Neural cell (in vitro differentiated cells): ENCODE data around the gene SRP9.

ENCODE experiments used
- EP300 ChIP-seq: fragments of 450-650 bp; conservative IDR thresholded peaks from 2 replicates; pipeline ENCODE4 v1.6.1; 2014; ENCODE audit warnings: antibody characterized with exemption, mild to moderate bottlenecking, moderate library complexity; ENCODE audit not compliant: poor library complexity, severe bottlenecking
- EZH2 ChIP-seq: fragments of 200-600, 300-800 bp; shearing (Covaris generic), sonication (generic); IDR thresholded peaks from 2 replicates; pipeline ENCODE4 v1.6.1; 2014; ENCODE audit warnings: antibody characterized with exemption, low read length, borderline replicate concordance, mild to moderate bottlenecking; ENCODE audit not compliant: insufficient read depth, poor library complexity, severe bottlenecking
- POLR2AphosphoS5 ChIP-seq: IDR thresholded peaks from 2 replicates; pipeline ENCODE4 v1.6.1; 2012
- RAD21 ChIP-seq: fragments of 450-650 bp; conservative IDR thresholded peaks from 2 replicates; pipeline ENCODE4 v1.6.1; 2014; ENCODE audit warnings: antibody characterized with exemption, mild to moderate bottlenecking, moderate library complexity
- REST ChIP-seq: IDR thresholded peaks from 2 replicates; pipeline ENCODE4 v1.6.1; 2012; ENCODE audit warnings: borderline replicate concordance
- SMC3 ChIP-seq: fragments of 450-650 bp; conservative IDR thresholded peaks from 2 replicates; pipeline ENCODE4 v1.6.1; 2014; ENCODE audit warnings: antibody characterized with exemption, mild to moderate bottlenecking, moderate library complexity; ENCODE audit not compliant: poor library complexity
- TAF1 ChIP-seq: IDR thresholded peaks from 2 replicates; pipeline ENCODE4 v1.6.1; 2012; ENCODE audit warnings: low read depth
- TF ChIP-seq, protein P1 (sequence below): fragments of 450-650 bp; IDR thresholded peaks from 2 replicates; pipeline ENCODE4 v1.5.1; 2014; ENCODE audit warnings: antibody characterized with exemption, mild to moderate bottlenecking, moderate library complexity; ENCODE audit not compliant: poor library complexity, severe bottlenecking

DNA sequence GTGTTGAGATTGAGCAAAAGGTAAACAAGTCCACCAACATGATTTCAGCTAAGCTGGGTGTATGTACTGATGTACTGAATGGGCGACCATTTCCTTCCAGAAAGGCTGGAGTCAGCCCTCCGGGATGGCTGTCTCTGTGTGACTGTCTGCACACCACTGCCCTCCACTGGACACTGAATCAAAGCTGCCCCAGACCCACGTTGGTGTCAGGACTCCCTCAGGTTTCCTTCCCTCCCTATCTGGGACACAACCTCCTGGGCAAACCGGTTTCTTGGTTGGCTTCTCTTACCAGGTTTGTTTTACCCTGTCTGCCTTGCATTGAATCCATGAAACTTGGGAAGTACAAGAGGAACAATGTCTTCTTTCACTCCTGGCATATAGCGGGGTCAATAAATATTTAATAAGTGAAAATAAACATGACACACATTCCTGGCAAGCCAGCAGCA is 5.3 kb upstream of the SRP9 start:
- TF ChIP-seq REST, result no peak
- TF ChIP-seq, protein P1, sequence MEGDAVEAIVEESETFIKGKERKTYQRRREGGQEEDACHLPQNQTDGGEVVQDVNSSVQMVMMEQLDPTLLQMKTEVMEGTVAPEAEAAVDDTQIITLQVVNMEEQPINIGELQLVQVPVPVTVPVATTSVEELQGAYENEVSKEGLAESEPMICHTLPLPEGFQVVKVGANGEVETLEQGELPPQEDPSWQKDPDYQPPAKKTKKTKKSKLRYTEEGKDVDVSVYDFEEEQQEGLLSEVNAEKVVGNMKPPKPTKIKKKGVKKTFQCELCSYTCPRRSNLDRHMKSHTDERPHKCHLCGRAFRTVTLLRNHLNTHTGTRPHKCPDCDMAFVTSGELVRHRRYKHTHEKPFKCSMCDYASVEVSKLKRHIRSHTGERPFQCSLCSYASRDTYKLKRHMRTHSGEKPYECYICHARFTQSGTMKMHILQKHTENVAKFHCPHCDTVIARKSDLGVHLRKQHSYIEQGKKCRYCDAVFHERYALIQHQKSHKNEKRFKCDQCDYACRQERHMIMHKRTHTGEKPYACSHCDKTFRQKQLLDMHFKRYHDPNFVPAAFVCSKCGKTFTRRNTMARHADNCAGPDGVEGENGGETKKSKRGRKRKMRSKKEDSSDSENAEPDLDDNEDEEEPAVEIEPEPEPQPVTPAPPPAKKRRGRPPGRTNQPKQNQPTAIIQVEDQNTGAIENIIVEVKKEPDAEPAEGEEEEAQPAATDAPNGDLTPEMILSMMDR, result peak; percentile 74
- TF ChIP-seq SMC3, result peak; percentile 80
- TF ChIP-seq POLR2AphosphoS5, result no peak
- TF ChIP-seq TAF1, result no peak
- TF ChIP-seq EZH2, result no peak
- TF ChIP-seq EP300, result no peak
- TF ChIP-seq RAD21, result peak; percentile 80
